CD8-positive, alpha-beta memory T cell (primary cell): ENCODE data around the gene RRP9. TPM values are rescaled to one million over a fixed set of nuclear protein-coding genes. Genes with fewer than 3 reads are reported as not detected.

Experiments used
- CTCF ChIA-PET: fragments of 350-600 bp; sonication (Branson Sonifier 250); formaldehyde crosslinking; loops from one replicate; lab custom pipeline; 2021; ENCODE audit warnings: antibody characterized with exemption; lab: Charles Lee
- POLR2A ChIA-PET: fragments of 350-600 bp; sonication (Branson Sonifier 250); formaldehyde crosslinking; loops from one replicate; lab custom pipeline; 2021; ENCODE audit warnings: antibody characterized with exemption; lab: Charles Lee
- DNase-seq, 5 donors: peaks; one replicate each; pipeline versions ENCODE4 v3.0.0 to v3.0.0-alpha.2; 2020 to 2022; ENCODE audit warnings: mixed read lengths in 1 of 5
- H3K27ac ChIP-seq: one replicate; pipeline ENCODE4 v1.7.0; 2013; ENCODE audit warnings: low read depth, mild to moderate bottlenecking, low read length, moderate library complexity
- H3K27me3 ChIP-seq: 2 replicates; pipeline ENCODE4 v1.7.0; 2013; ENCODE audit warnings: low read length, mild to moderate bottlenecking; ENCODE audit not compliant: insufficient read depth, poor library complexity, severe bottlenecking
- H3K36me3 ChIP-seq: 2 replicates; pipeline ENCODE4 v1.7.0; 2013; ENCODE audit warnings: mild to moderate bottlenecking, low read length, moderate library complexity; ENCODE audit not compliant: insufficient read depth
- H3K4me1 ChIP-seq: 2 replicates; pipeline ENCODE4 v1.7.0; 2013; ENCODE audit warnings: mild to moderate bottlenecking, low read length, moderate library complexity; ENCODE audit not compliant: insufficient read depth
- H3K4me3 ChIP-seq: 2 replicates; pipeline ENCODE4 v1.7.0; 2013; ENCODE audit warnings: mild to moderate bottlenecking, low read length
- H3K9me3 ChIP-seq: 2 replicates; pipeline ENCODE4 v1.7.0; 2013; ENCODE audit warnings: mild to moderate bottlenecking, low read length
- H3K27ac Mint-ChIP-seq, 8 donors: one replicate each; pipeline ENCODE4 v1.8.0; 2020 to 2021; ENCODE audit warnings: mixed read lengths in 8 of 8, mild to moderate bottlenecking in 6 of 8, inconsistent platforms in 3 of 8, moderate library complexity in 3 of 8
- H3K27me3 Mint-ChIP-seq, 2 donors: one replicate each; pipeline ENCODE4 v1.8.0; 2020 to 2021; ENCODE audit warnings: mixed read lengths in 2 of 2, mild to moderate bottlenecking in 1 of 2, moderate library complexity in 1 of 2
- H3K36me3 Mint-ChIP-seq, 3 donors: one replicate each; pipeline ENCODE4 v1.8.0; 2020 to 2021; ENCODE audit warnings: mixed read lengths in 3 of 3, inconsistent platforms in 1 of 3, mild to moderate bottlenecking in 1 of 3
- H3K4me1 Mint-ChIP-seq, 3 donors: one replicate each; pipeline ENCODE4 v1.8.0; 2020 to 2021; ENCODE audit warnings: mixed read lengths in 3 of 3, inconsistent platforms in 1 of 3, mild to moderate bottlenecking in 1 of 3
- H3K4me3 Mint-ChIP-seq, 7 donors: one replicate each; pipeline ENCODE4 v1.8.0; 2020 to 2021; ENCODE audit warnings: mixed read lengths in 7 of 7, mild to moderate bottlenecking in 6 of 7, moderate library complexity in 4 of 7, inconsistent platforms in 2 of 7
- H3K9me3 Mint-ChIP-seq, 5 donors: one replicate each; pipeline ENCODE4 v1.8.0; 2020 to 2022; ENCODE audit warnings: mixed read lengths in 5 of 5, mild to moderate bottlenecking in 3 of 5, moderate library complexity in 2 of 5, inconsistent platforms in 1 of 5
- polyA plus RNA-seq: library from polyadenylated mRNA; unstranded; fragments of 300-500 nt; fragmentation: Illumina TruSeq; gene quantifications from one replicate; pipeline ENCODE4 v1.2.3, GENCODE V29; 2021
- total RNA-seq, 2 experiments: library from RNA; stranded (reverse); gene quantifications; one replicate each; pipeline ENCODE4 v1.2.3, GENCODE V29; 2021

Gene RRP9
- total and polyA plus RNA-seq, 3 experiments from 2014 or later, result 25.3 to 87.0 (median 82.7) TPM

- Histone ChIP-seq H3K27ac (peak overlapping the region; percentile 77), H3K9me3 (no peaks in the 10 kb centered on the region), H3K4me1 (peaks cover 20% of the 10 kb centered on the region), H3K27me3 (no peaks in the 10 kb centered on the region), H3K4me3 (peak overlapping the region; percentile 87), H3K36me3 (no peaks in the 10 kb centered on the region)
- CTCF ChIA-PET, result interaction anchor here (0.7 to 3.9 kb wide), 7 partner anchors 10 to 354 kb away, joined by 3 to 43 read pairs (median 4); partner anchors contain the start of genes ABHD14A and ABHD14B
- peak overlapping the region in 6 of 8 donors; percentile 57 to 94 (median 91) for H3K27ac Mint-ChIP-seq
- H3K4me3 Mint-ChIP-seq, result peak overlapping the region in 6 of 7 donors; percentile 68 to 95 (median 90)
- no peaks in the 10 kb centered on the region for H3K27me3 Mint-ChIP-seq
- POLR2A ChIA-PET, result interaction anchor here (0.7 to 2.1 kb wide), 3 partner anchors 10 to 213 kb away, joined by 3 to 14 read pairs (median 6); partner anchors contain the start of genes ABHD14A, ABHD14B and PCBP4
- no peak for DNase-seq
- peaks cover 0 to 1% (median 0%) of the 10 kb centered on the region in 3 donors for H3K36me3 Mint-ChIP-seq
- H3K4me1 Mint-ChIP-seq, result peaks cover 23 to 29% (median 25%) of the 10 kb centered on the region in 3 donors
- no peaks in the 10 kb centered on the region for H3K9me3 Mint-ChIP-seq
These were observed 42.6 kb upstream of the RRP9 start for GRCh38 chr3:51984269-51984647.

- H3K9me3 ChIP-seq, result no peaks in the 10 kb centered on the region
- peak overlapping the region; percentile 87 for H3K4me3 ChIP-seq
- POLR2A ChIA-PET, result interaction anchor here (0.7 to 2.1 kb wide), 7 partner anchors 9 to 214 kb away, joined by 3 to 14 read pairs (median 6); partner anchors contain the start of genes ABHD14A, ABHD14B, PARP3 and PCBP4
- H3K27me3 Mint-ChIP-seq, result no peaks in the 10 kb centered on the region
- H3K4me3 Mint-ChIP-seq, result peak overlapping the region; percentile 80 to 96 (median 93)
- no peak for DNase-seq
- H3K36me3 ChIP-seq, result no peaks in the 10 kb centered on the region
- peaks cover 0 to 1% (median 0%) of the 10 kb centered on the region in 3 donors for H3K36me3 Mint-ChIP-seq
- H3K27ac ChIP-seq, result peak overlapping the region; percentile 77
- H3K9me3 Mint-ChIP-seq, result no peaks in the 10 kb centered on the region
- peak overlapping the region; percentile 57 to 99 (median 90) for H3K27ac Mint-ChIP-seq
- CTCF ChIA-PET, result interaction anchor here (0.7 to 3.9 kb wide), 11 partner anchors 8 to 355 kb away, joined by 3 to 43 read pairs (median 4); partner anchors contain the start of genes ABHD14A, ABHD14B and RRP9
- H3K27me3 ChIP-seq, result no peaks in the 10 kb centered on the region
- H3K4me1 ChIP-seq, result peaks cover 20% of the 10 kb centered on the region
- peaks cover 24 to 29% (median 29%) of the 10 kb centered on the region in 3 donors for H3K4me1 Mint-ChIP-seq
These were observed 42.0 kb upstream of the RRP9 start for GRCh38 chr3:51983578-51984268.

GRCh38 chr3:51982838-51983577 is 41.3 kb upstream of the RRP9 start, which contains the start of gene ACY1:
ACY1 (plus strand) TSS chr3:51983535; CDS start chr3:51984065, 530 bp downstream.
- Mint-ChIP-seq H3K4me3 (peak within 1 kb of the TSS; percentile 83 to 96 (median 93)), H3K9me3 (no peaks in the 10 kb centered on the region), H3K4me1 (peaks cover 24 to 29% (median 29%) of the 10 kb centered on the region in 3 donors), H3K36me3 (peaks cover 0 to 1% (median 0%) of the 10 kb centered on the region in 3 donors), H3K27me3 (no peaks in the 10 kb centered on the region), H3K27ac (peak within 1 kb of the TSS; percentile 57 to 99 (median 94))
- Histone ChIP-seq H3K4me3 (peak within 1 kb of the TSS; percentile 87), H3K36me3 (no peaks in the 10 kb centered on the region), H3K27ac (peak within 1 kb of the TSS; percentile 77), H3K9me3 (no peaks in the 10 kb centered on the region), H3K4me1 (peaks cover 20% of the 10 kb centered on the region), H3K27me3 (no peaks in the 10 kb centered on the region)
- POLR2A ChIA-PET, result interaction anchor here (1.0 to 2.1 kb wide), 7 partner anchors 9 to 74 kb away, joined by 4 to 14 read pairs (median 6); partner anchors contain the start of genes ABHD14A, ABHD14B, PARP3 and PCBP4
- peak; percentile 63 to 81 (median 72) for DNase-seq
- CTCF ChIA-PET, result interaction anchor here (0.6 to 3.9 kb wide), 11 partner anchors 9 to 1414 kb away, joined by 3 to 43 read pairs (median 5); partner anchors contain the start of genes ABHD14A, ABHD14B, DUSP7 and HEMK1

- ChIA-PET POLR2A (interaction anchor here (1.0 to 2.1 kb wide), 6 partner anchors 8 to 41 kb away, joined by 4 to 14 read pairs (median 9); partner anchors contain the start of genes ABHD14A, ABHD14B, PARP3 and PCBP4), CTCF (interaction anchor here (0.6 to 3.9 kb wide), 10 partner anchors 8 to 1413 kb away, joined by 3 to 43 read pairs (median 6); partner anchors contain the start of genes ABHD14A, ABHD14B, DUSP7 and HEMK1)
- peak overlapping the region; percentile 87 for H3K4me3 ChIP-seq
- Mint-ChIP-seq H3K27me3 (no peaks in the 10 kb centered on the region), H3K9me3 (no peaks in the 10 kb centered on the region), H3K4me1 (peaks cover 25 to 32% (median 31%) of the 10 kb centered on the region in 3 donors), H3K27ac (peak overlapping the region; percentile 57 to 98 (median 92)), H3K4me3 (peak overlapping the region; percentile 83 to 96 (median 93)), H3K36me3 (peaks cover 0 to 1% (median 0%) of the 10 kb centered on the region in 3 donors)
- DNase-seq, result peak in 1 of 5 donors; percentile 23
- no peaks in the 10 kb centered on the region for H3K9me3 ChIP-seq
- H3K36me3 ChIP-seq, result no peaks in the 10 kb centered on the region
- no peaks in the 10 kb centered on the region for H3K27me3 ChIP-seq
- peaks cover 23% of the 10 kb centered on the region for H3K4me1 ChIP-seq
- H3K27ac ChIP-seq, result peak overlapping the region; percentile 77
These were observed 40.7 kb upstream of the RRP9 start for GRCh38 chr3:51982352-51982837.

GRCh38 chr3:51980253-51980652 is 38.5 kb upstream of the RRP9 start:
- Histone ChIP-seq H3K27me3 (no peaks in the 10 kb centered on the region), H3K9me3 (no peaks in the 10 kb centered on the region), H3K4me1 (peaks cover 42% of the 10 kb centered on the region), H3K27ac (no peak overlapping the region), H3K36me3 (no peaks in the 10 kb centered on the region), H3K4me3 (no peak overlapping the region)
- CTCF ChIA-PET, result interaction anchor here (1.2 kb wide), 2 partner anchors 11 to 37 kb away, joined by 3 read pairs; no protein-coding TSS in a partner anchor
- Mint-ChIP-seq H3K36me3 (peaks cover 0 to 4% (median 1%) of the 10 kb centered on the region in 3 donors), H3K9me3 (no peaks in the 10 kb centered on the region), H3K4me1 (peaks cover 39 to 47% (median 46%) of the 10 kb centered on the region in 3 donors), H3K4me3 (no peak overlapping the region), H3K27me3 (no peaks in the 10 kb centered on the region), H3K27ac (no peak overlapping the region)
- no peak for DNase-seq
- POLR2A ChIA-PET, result interaction anchor here (1.1 kb wide), 1 partner anchor 12 kb away, joined by 3 read pairs; no protein-coding TSS in a partner anchor

GRCh38 chr3:51978143-51978502 is 36.4 kb upstream of the RRP9 start:
- H3K27ac Mint-ChIP-seq, result peak overlapping the region in 2 of 8 donors; percentile 8 to 9
- no peak overlapping the region for H3K4me3 ChIP-seq
- ChIA-PET POLR2A (no interaction called here), CTCF (no interaction called here)
- no peaks in the 10 kb centered on the region for H3K9me3 ChIP-seq
- no peaks in the 10 kb centered on the region for H3K9me3 Mint-ChIP-seq
- H3K27ac ChIP-seq, result no peak overlapping the region
- no peaks in the 10 kb centered on the region for H3K36me3 ChIP-seq
- H3K4me3 Mint-ChIP-seq, result peak overlapping the region in 2 of 7 donors; percentile 29 to 95
- no peaks in the 10 kb centered on the region for H3K27me3 Mint-ChIP-seq
- H3K36me3 Mint-ChIP-seq, result peaks cover 0 to 13% (median 1%) of the 10 kb centered on the region in 3 donors
- peaks cover 43 to 53% (median 50%) of the 10 kb centered on the region in 3 donors for H3K4me1 Mint-ChIP-seq
- peaks cover 46% of the 10 kb centered on the region for H3K4me1 ChIP-seq
- H3K27me3 ChIP-seq, result no peaks in the 10 kb centered on the region
- no peak for DNase-seq
